ENCODE measurements around the gene SLC18B1.

SLC18B1 gene

DNA sequence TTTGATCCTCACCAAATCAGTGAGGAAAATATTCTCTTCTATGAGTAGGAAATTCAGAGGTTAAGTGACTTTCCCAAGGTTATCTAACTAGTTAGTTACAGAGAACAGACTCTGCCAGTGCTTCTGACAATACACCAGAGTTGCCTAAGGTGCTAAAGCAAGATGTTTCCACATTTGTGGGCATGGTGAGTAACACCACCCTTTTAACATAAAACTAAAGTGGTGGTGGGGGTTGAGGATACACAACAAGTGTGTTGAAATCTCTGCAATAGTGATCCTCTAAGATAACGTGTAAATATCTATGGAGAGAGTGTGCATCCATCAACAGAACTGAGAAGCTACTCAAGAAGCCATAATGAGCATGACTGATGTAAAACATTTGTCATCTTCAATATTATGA lies 52.4 kb downstream of the SLC18B1 start:
- no peak for DNase-seq (ENCODE audit: low read depth, low spot score)

DNA sequence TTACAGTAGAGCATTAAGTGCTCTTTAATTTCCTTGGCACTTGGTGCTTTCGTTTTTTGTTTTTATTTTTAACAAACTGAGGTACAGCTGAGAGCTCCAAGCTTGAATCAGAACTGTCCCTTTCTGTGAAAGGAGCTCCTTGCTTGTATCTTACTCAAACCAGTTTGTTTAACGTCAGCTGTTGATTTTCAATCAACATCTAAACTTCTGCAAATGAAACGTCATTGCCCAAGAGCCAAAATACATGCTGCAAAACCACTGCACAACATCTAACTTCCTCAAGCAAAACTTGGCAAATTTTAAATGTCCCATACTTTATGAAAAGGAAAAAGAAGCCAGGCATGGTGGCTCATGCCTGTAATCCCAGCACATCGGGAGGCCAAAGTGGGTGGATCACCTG lies 55.9 kb downstream of the SLC18B1 start:
- DNase-seq (ENCODE audit: low read depth, low spot score): no peak

DNA sequence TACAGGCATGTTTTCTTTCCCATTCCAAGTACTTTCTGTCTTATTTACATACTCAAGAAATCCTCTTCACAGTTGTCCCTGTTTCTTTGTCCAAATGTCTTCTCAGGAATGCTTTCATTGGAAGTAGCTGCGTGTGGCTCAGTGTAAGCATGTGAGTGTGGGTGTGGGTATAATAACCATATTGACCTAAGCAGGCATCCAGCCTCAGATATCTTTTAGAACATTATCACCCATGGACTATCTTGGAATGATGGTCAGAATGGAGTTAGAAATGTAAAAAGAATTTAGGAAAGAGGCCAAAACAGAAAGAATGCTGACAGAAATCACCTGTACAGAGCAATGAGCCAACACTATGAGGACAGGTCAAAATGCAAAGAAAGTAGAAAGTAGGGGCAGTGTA lies 57.2 kb downstream of the SLC18B1 start:
- no peak for DNase-seq (ENCODE audit: low read depth, low spot score)

DNA sequence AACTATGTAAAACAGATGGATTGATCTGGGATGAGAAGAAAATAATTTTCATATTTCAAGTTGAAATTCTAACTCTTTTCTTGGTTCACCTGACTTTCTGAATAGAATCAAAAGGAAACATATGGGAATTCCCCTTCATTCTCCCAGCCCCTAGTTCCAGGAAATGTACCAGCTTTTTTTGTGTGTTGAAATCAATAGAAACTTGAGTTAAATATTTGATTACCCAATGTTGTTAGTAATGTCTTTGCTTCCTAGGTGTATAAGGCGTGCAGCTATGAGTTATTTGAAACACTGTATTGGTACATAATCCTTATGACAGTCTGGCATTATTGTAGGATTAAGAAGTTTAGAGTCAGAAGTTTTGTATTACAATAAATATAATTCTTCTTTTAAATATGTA lies 62.2 kb downstream of the SLC18B1 start:
- DNase-seq (ENCODE audit: low read depth, low spot score): no peak

DNA sequence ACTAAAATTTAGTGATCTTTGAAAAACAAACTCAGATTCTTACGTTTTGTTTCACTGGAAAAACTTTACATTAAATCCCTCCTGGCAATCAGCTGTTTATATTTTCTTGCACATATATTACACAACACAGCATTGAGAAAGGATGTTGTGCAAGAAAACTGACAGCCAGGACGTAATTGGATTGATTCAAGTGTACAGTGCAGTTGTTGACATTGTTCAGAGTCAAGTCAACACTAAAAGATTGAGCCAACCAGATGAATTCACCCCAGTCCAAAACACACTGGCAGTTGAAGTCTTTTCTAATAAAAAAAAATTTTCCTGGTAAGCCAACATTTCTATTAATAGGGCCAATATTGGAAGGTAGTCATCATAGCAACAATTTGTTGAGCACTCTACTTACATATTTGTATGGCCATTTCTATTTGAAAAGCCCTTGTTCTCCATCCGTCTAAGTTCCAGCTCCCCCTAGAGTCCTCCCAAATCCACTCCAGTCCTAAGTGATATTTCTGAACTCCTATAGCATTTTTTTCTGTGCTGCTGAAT lies 63.7 kb downstream of the SLC18B1 start:
- no peak for DNase-seq (ENCODE audit: low read depth, low spot score)

GRCh38 chr6:132733814-132734213 lies 64.6 kb downstream of the SLC18B1 start:
- no peak for DNase-seq (ENCODE audit: low read depth, low spot score)

- no peak for DNase-seq (ENCODE audit: low read depth, low spot score)
Observed at GRCh38 chr6:132733283-132733682, 65.2 kb downstream of the SLC18B1 start.

GRCh38 chr6:132731086-132731485 lies 67.4 kb downstream of the SLC18B1 start:
- DNase-seq (ENCODE audit: low read depth, low spot score): no peak

- DNase-seq (ENCODE audit: low read depth, low spot score): no peak
Observed at GRCh38 chr6:132730560-132730959, 67.9 kb downstream of the SLC18B1 start.

DNA sequence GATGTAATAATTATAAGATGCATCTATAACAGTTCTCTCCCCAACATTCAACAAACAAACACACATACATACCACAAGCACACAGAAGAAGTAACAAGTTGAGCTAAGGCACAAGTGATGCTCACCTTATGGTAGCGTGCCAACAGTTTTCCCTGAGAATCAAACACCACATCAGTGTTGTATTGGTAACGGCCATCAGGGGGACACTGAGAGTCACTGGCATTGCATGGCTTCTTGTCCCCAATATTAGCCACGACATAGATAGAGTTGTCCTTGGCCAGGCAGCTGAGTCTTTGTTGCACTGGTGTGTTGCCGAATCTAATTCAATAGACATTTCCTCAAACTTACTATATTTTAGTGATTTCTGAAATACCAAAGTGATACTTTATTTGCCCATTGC lies 69.8 kb downstream of the SLC18B1 start:
- no peak for DNase-seq (ENCODE audit: low read depth, low spot score)

- DNase-seq (ENCODE audit: low read depth, low spot score): no peak
Observed at GRCh38 chr6:132726608-132726975, 71.8 kb downstream of the SLC18B1 start.

GRCh38 chr6:132725947-132726607 lies 72.4 kb downstream of the SLC18B1 start:
- no peak for DNase-seq (ENCODE audit: low read depth, low spot score)

DNA sequence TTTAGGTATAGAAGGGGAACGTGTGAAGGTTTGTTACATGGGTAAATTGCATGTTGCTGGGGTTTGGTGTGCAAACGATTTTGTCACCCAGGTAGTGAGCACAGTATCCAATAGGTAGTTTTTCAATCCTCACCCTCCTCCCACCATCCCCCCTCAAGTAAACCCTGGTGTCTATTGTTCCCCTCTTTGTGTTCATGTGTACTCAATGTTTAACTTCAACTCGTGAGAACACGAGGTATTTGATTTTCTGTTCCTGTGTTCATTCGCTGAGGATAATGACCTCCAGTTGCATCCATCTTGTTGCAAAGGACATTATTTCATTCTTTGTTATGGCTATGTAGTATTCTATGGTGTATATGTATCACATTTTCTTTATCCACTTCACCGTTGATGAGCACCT lies 73.0 kb downstream of the SLC18B1 start:
- no peak for DNase-seq (ENCODE audit: low read depth, low spot score)

DNA sequence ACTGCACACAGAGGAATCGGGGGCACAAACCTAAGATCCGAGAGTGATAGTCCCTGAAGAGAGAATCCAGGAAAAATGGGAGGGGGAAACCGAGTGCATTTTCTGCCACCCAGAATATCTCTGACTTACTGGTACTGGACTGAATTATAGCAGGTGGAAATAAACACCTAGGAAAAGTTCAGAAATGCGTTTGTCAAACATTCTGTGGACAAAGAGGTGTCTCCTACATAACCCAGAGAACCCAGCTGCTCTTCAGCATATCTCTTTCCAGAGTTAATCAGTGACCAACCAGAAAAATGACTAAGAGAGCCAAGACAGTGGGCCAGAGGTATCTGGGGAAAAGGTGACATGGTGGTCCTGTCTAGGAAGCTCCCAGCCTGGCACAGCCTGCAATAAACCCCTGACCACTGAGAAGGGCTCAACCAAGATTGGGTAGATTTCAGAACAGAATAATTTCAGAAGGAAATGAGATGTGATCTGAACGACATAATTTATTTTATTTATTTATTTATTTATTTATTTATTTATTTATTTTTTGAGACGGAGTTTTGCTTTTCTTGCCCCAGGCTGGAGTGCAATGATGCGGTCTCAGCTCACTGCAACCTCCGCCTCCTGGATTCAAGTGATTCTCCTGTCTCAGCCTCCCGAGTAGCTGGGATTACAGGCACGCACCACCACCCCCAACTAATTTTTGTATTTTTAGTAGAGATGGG lies 78.5 kb downstream of the SLC18B1 start:
- DNase-seq (ENCODE audit: low read depth, low spot score): no peak

All from activated naive CD8-positive, alpha-beta T cell treated with anti-CD3 and anti-CD28 coated beads, Interleukin-2, amount 50 U/mL, for 16 hours (primary cell).